GM21423 (cell line): ENCODE measurements around the gene RAPGEFL1.
A peak's percentile ranks its signal among the peaks of the same experiment; 100 is the strongest.
"Not testable (repeated sequence)": the region's sequence is repeated elsewhere in the genome, so short reads cannot be mapped to it uniquely, and the experiment has no call there.

Experiments
- ATAC-seq: cut with Tn5 transposase; IDR thresholded peaks from one replicate; pipeline ENCODE4 v1.9.1; 2021; ENCODE audit warnings: mild to moderate bottlenecking, moderate library complexity; ENCODE audit not compliant: unreplicated experiment

The RAPGEFL1 gene

DNA sequence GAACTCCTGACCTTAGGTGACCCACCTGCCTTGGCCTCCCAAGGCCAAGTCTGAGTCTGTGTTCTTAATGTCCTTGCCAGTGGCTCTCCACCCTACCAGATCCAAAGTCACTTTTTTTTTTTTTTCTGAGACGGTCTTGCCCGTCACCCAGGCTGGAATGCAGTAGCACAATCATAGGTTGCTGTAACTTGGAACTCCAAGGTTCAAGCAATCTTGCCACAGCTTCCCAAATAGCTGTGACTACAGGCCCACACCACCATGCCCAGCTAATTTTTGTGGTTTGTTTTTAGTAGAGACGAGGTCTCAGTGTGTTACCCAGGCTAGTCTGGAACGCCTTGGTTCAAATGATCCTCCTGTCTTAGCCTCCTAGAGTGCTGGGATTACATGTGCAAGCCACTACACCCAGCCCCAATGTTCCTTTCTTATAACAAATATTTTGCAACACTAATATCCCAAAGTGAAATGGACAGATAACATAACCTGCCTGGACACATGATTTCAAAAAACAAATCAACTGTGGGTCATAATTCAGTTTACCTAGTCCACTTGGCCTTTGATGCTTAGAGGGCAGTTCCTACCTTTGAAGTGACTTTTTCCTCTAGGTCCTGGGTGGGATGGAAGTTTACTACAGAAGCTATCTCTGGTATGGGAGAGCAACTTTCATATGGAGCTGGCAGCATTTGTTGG, 4.0 kb upstream of the RAPGEFL1 start:
- ATAC-seq, result no peak

DNA sequence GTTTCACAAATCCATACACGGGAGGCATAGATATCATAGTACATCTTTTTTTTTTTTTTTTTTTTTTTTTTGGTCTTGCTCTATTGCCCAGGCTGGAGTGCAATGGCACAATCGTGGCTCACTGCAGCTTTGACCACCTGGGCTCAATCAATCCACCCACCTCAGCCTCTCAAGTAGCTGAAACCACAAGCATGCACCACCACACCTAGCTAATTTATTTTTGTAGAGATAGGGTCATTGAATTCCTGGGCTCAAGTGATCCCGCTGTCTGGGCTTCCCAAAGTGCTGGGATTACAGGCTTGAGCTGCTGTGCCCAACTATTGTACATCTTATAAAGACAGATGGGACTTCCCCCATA, 3.5 kb upstream of the RAPGEFL1 start:
- ATAC-seq, result no peak

DNA sequence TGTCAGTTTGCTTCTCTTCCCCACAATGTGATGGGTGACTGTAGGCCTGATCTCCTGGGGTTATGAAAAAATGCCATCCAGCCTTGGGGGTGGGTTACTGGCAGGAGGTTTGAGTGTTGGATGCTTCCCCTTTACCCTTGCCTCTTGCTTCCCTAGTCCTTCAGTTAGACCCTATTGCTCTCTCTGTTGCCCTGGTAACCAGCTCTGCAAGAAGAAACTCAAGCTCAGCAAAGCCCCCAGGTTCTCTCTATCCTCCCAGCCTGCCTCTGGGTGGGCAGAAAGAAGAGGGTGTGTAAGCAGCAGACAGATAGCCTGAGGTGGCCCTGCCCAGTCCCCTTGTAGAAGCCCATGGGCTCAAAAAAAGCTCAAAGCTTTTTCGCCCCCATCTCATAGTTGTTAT, 2.8 kb upstream of the RAPGEFL1 start:
- ATAC-seq, result no peak

DNA sequence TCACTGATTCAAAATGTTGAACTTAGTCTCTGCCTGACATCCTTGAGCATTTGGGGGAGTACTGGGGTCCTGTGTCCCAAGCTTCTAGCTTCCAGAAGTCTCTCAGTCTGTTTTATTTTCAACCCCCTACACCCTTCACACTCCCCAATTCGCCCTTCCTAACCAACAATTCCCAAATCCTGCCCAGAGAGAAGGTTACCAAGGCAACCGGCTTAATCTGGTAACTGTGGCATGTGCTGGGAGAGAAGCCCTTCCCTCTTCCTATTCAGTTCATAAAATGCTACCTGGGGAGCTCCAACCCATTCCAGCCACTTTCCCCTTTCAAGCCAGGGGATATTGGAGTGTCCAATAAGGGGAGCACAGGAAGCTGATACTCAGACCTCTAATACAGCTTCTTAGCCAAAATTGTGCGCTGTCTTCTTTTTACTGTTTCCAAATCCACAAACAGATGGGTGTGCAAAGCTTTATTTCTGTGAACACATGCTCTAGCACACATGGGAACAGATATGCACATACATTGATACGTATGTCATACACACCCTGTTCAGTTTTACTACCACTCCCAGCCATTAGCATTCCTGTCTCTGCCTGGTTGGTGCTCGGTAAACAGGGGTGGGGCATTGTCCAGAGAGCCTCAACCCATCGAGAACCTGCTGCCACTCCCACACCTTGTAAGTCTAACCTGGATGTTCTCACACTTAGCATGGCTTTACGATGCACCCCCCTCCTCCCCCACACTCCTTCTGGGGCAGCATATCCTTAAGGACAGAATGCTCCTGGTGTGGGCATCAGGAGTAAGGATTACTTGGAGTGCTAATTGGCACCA, 1.1 kb upstream of the RAPGEFL1 start:
- no peak for ATAC-seq

DNA sequence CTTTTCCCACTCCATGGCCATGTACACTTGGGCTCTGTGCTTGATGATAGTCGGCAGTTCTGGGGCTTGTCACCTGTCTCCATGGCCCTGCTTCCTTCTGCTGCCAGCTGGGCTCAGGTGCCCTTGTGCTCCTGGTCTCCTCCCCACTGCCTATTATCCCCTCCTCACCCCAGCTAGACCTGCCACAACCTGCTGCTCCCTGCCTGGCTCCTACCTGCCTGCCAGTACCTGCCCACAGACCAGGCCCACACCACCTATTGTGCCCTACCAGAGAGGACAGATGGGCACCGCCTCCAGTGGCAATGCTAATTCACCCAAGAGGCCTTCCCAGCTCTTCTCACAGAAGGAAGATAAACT, 538 bp upstream of the RAPGEFL1 start:
- no peak for ATAC-seq

DNA sequence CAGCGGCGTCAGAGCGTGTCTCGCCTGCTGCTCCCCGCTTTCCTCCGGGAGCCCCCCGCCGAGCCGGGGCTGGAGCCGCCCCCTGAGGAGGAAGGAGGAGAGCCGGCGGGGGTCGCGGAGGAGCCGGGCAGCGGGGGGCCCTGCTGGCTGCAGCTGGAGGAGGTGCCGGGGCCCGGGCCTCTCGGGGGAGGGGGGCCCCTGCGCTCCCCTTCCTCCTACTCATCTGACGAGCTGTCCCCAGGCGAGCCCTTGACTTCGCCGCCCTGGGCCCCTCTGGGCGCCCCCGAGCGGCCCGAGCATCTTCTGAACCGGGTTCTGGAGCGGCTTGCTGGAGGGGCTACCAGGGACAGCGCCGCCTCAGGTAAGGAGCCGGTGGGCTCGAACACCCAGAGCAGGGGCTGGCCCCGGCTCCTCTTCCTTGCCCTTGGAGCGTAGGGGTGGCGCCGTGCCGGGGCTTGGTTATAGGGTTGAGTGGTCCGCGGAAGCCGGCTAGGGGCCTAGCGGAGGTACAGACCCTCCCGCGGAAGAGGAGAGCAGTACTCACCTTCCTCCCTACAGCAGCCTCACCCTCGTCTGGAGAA, 841 bp downstream of the RAPGEFL1 start:
- no peak for ATAC-seq

DNA sequence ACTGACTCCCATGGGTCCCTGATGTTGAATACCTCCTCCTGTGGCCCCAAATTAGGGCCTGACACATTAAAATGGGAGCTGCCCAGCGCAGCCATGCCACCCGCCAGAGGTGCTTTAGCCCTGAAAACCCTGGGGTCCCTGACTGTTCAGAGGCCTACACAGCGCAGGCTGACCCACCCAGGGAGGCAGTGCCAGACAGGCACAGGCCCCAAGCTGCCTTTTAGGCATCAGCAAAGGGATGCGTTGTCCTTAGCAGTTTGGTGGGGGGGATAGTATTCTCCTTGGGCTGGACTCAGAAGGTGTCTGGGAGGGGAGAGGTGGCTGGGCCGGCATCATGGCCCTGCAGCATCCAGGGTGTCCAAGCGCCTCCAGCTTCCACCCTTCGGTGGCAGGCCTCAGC, 1.4 kb downstream of the RAPGEFL1 start:
- no peak for ATAC-seq

DNA sequence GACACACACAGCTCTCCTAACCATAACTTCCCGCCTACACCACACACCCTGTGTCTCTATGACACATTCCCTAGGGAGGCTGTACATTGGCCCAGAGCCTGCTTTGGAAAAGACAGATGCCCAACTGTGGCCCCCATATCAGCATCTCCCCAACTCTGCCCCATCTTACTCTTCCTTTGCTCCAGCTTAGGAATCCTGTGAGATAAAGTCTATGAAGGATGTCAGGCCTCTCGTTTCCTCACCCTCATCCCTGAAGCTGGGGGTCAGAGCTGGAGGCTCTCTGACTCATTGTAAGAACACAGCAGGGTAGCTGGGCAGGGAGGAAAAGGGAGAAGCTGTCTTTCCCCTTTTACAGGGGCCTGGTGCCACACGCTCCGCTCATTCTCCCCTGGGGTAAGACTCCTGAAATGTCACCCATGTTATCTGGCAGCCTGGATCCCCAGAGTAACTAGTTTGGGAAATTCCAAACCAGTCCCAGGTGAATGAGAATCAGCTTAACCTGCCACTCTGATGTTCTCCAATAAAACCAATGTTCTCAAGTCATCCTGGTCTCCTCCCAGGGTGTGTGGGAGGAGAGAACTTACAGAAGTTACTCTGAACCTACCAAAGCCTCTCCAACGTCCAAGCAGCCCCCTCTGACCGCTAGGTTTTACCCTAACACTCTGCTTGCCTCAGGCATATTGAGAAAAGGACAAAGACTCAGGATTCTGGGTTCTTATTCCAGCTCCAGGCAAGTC, 2.8 kb downstream of the RAPGEFL1 start:
- no peak for ATAC-seq

DNA sequence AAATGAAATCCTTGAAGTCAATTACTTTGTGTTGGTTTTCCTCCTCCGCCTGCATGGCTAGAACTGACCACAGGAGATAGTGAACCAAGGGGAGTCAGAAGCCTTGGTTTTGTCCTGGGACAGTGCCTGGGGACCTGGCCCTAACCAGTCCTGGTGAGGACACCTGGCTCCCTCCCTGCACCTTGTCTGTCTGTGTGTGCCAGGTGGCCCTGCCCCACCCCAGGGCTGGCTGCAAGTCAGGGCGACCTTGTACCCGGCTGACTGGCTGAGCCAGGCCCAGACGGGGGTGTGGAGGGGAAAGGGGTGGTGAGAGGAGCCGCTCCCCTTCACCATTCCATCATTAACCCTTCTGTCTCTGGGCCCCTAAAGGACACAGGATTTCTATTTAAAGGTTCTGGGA, 3.4 kb downstream of the RAPGEFL1 start:
- ATAC-seq, result no peak

DNA sequence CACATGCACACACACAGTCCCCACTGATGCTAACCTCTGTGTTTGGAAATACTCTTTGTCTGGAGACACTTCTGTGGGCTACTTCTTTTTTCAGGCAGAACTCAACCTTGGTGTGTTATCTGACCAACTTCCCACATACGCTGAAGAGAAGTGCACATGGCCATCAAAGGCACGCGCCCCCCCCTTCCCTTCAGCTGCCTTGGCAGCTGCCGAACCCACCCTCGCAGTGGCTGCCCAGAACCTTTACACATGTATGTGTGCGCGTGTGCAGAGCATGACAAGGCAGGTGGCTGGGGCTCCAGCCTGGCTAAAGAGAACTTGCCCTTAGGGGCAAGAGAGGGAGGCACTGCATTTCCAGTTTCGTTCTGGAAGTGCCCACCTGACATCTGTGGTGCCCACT, 3.9 kb downstream of the RAPGEFL1 start:
- ATAC-seq, result no peak

DNA sequence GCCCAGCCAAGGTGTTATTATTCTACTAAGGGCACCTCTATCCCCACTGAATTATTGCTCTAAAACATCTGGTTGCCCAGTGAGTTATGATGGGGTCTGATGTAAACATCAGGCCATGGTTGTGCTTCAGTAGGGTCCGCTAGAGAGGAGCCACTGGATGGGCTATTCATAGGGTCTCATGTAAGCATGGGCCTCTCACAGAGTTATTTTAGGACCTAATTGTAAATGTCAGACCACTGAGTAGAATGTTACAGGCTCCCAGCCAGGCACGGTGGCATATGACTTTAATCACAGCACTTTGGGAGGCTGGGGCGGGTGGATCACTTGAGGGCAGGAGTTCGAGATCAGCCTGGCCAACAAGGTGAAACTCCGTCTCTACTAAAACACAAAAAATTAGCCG, 5.3 kb downstream of the RAPGEFL1 start:
- ATAC-seq, result no peak

DNA sequence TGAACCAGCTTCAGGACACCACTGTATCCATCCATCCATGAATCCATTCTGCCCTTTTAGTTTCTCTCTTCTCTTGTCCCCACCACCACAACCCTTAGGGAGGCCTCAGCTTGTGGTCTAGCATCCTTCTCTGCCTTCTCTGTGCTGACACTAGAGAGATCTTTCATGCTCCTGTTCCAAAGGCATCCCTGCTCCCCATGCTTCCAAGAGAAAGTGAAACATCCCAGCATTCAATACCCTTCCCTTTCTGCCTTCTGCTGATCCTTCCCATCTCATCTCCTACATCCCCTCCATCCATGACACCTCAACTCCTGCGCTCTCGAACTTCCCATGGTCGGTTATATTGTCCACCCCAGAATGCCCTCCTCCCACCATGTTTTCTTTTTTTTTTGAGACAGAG, 10.0 kb downstream of the RAPGEFL1 start:
- ATAC-seq, result no peak

DNA sequence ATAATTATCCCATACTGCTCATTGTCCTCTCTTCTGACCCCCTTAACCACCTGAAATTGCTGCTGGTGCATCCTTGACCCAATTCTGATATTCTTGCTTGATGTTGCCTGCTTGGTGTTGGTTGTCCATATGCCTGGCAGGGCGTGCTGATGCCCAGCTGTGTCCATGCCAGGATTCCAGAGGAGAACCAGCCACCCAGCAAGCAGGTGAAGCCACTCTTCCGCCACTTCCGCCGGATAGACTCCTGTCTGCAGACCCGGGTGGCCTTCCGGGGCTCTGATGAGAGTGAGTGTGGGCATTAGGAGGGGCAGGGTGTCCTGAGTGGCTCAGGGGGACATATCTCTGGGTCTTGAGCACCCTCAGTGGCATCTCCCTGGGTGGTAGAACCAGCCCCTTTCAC, 11.4 kb downstream of the RAPGEFL1 start:
- no peak for ATAC-seq

DNA sequence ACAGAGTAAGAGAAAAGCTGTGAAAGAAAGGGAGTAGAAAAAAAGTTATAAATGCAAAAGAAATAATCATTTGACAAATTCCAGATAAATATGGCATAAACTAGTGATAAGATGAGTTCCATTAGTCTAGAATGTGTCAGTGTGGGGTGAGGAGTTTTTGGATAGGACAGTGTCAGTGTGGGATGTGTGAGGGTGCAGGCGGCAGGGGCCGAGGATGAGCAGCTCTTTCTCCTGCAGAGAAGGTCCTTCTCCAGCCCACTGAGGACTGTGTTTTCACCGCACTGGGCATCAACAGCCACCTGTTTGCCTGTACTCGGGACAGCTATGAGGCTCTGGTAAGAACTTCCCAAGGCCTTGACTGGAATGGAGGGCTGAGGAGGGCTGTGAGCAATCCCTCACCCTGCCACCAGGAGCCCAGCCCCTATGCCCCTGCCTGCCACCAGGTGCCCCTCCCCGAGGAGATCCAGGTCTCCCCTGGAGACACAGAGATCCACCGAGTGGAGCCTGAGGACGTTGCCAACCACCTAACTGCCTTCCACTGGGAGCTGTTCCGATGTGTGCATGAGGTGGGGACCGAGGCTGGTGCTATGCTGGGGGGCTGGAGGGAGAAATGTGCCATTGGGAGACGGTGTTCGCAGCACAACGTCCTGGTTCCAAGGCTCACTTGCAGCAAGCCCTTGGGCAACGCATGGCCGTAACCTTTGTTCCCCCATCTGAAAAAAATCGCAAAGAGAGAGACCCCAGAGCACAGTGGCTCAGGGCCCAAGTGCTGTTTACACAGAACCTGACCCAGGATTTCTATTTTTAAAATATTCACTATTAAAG, 13.1 kb downstream of the RAPGEFL1 start:
- no peak for ATAC-seq

DNA sequence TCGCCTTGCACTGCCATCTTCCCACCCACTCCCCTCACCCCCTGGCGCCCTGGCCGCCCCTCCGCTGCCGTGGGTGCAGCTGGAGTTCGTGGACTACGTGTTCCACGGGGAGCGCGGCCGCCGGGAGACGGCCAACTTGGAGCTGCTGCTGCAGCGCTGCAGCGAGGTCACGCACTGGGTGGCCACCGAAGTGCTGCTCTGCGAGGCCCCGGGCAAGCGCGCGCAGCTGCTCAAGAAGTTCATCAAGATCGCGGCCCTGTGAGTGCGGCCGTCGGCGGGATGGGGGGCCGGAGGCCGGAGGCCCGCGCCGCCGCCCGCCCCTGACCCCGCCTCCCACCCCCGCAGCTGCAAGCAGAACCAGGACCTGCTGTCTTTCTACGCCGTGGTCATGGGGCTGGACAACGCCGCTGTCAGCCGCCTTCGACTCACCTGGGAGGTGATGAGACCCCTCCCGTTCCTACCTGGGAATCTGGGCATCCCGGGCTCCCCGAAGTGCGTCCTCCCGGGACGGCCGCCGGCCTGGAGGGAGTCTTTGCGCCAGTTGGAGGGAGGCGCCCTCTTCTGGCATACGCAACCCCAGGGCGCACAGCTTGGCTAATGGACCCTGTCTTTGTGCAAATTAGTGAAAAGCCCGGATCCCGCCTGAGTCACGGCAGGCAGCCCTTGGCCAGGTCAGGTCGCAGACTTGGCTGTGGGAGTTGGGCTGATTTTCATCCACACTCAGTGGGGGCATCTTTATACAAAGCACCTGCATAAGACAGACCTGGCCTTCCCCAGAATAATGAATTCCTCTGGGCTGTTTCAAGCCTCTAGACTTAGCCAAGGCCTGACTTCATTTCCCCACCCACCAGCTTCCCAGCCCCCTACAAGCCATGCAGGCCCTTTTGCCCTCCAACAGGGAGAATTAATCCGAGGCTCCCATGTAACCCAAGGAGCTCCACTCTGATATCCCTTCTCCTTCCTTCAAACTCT, 14.3 kb downstream of the RAPGEFL1 start:
- peak; percentile 63 for ATAC-seq

DNA sequence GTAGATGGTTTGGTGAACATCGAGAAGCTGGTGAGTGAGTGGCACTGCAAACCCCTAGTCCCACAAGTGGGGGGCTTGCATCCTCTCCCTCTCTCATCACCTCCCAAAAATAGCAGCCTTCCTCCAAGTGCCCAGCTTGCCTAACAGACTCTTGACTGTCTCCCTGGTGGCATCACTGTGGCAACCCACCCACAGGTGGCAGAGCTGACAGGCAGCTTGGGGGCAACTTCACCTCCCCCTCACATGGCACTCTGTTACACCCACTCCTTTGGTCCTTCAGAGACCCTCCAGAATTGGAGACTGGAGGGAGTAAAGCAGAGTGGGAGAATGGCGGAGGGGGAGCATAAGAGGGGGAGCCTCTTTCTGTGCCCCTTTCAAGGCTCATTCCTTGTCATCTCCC, 15.7 kb downstream of the RAPGEFL1 start:
- no peak for ATAC-seq

DNA sequence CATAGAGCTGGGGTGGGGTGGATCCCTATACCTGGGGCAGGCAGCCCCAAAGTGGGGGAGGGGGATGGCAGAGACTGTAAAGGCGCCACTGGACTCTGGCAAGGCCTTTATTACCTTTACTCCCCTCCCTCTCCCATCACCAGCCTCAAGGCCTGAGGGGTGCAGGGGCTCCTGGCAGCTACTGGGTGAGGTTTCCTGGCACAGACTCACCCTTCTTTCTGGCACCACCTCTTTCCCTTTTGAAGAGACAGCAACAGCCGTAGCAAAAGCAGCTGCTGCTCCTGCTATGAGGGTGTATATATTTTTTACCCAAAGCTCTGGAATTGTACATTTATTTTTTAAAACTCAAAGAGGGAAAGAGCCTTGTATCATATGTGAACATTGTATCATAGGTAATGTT, 17.6 kb downstream of the RAPGEFL1 start:
- ATAC-seq, result no peak

DNA sequence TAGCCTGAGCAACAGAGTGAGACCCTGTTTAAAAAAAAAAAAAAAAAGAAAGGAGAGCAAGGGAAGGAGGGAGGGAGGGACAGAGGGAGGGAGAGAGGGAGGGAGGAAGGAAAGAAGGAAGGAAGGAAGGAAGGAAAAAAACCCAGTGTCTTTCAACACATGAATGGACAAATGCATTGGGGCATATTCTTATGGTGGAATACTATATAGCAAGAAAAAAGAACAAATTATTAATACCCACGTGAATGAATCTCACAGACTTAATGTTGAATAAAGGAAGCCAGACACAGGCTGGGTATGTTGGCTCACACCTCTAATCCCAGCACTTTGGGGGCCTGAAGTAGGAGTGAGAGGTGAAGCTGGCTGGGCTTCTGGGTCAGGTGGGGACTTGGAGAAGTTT, 20.3 kb downstream of the RAPGEFL1 start:
- ATAC-seq, result no peak

DNA sequence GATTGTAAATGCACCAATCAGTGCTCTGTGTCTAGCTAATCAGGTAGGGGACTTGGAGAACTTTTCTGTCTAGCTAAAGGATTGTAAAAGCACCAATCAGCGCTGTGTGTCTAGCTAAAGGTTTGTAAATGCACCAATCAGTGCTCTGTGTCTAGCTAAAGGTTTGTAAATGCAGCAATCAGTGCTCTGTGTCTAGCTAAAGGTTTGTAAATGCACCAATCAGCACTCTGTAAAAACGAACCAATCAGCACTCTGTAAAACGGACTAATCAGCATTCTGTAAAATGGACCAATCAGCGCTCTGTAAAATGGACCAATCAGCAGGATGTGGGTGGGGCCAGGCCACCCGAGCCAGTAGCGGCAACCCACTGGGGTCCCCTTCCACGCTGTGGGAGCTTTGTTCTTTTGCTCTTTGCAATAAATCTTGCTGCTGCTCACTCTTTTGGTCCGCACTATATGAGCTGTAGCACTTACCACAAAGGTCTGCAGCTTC, 20.7 kb downstream of the RAPGEFL1 start:
- ATAC-seq, result not testable (repeated sequence)
